Naive B cell (primary cell): ENCODE measurements around the gene METTL26. TPM values are rescaled to one million over a fixed set of nuclear protein-coding genes. Genes with fewer than 3 reads are reported as not detected.
A peak's percentile ranks its signal among the peaks of the same experiment; 100 is the strongest.

Experiments used
- ATAC-seq, 2 donors: fragments of 150-1000 bp; cut with Tn5 transposase; 2 replicates each; pipeline ENCODE4 v1.10.0; 2021; ENCODE audit warnings: low read depth in 2 of 2, mild to moderate bottlenecking in 2 of 2, moderate library complexity in 2 of 2
- DNase-seq: peaks from one replicate; pipeline ENCODE4 v3.0.0; 2022
- H3K27ac Mint-ChIP-seq, 6 donors: one replicate each; pipeline ENCODE4 v1.8.0; 2020 to 2022; ENCODE audit warnings: mild to moderate bottlenecking in 6 of 6, mixed read lengths in 6 of 6, moderate library complexity in 5 of 6, inconsistent platforms in 2 of 6
- H3K27me3 Mint-ChIP-seq, 3 donors: one replicate each; pipeline ENCODE4 v1.8.0; 2021 to 2022; ENCODE audit warnings: mixed read lengths in 3 of 3, mild to moderate bottlenecking in 1 of 3
- H3K36me3 Mint-ChIP-seq, 2 donors: one replicate each; pipeline ENCODE4 v1.8.0; 2020 to 2022; ENCODE audit warnings: mixed read lengths in 2 of 2, inconsistent platforms in 1 of 2, mild to moderate bottlenecking in 1 of 2
- H3K4me1 Mint-ChIP-seq, 3 donors: one replicate each; pipeline ENCODE4 v1.8.0; 2020 to 2022; ENCODE audit warnings: mixed read lengths in 3 of 3, inconsistent platforms in 1 of 3, mild to moderate bottlenecking in 1 of 3, moderate library complexity in 1 of 3
- H3K4me3 Mint-ChIP-seq, 8 donors: one replicate each; pipeline ENCODE4 v1.8.0; 2020 to 2022; ENCODE audit warnings: mild to moderate bottlenecking in 8 of 8, mixed read lengths in 8 of 8, moderate library complexity in 8 of 8, inconsistent platforms in 2 of 8
- H3K9me3 Mint-ChIP-seq, 7 donors: one replicate each; pipeline ENCODE4 v1.8.0; 2020 to 2022; ENCODE audit warnings: mixed read lengths in 7 of 7, mild to moderate bottlenecking in 5 of 7, inconsistent platforms in 2 of 7, moderate library complexity in 1 of 7
- polyA plus RNA-seq, 6 donors: library from polyadenylated mRNA; unstranded; fragments of 300-500 nt; fragmentation: Illumina TruSeq; gene quantifications; one replicate each; pipeline ENCODE4 v1.2.3, GENCODE V29; 2021; ENCODE audit warnings: low read depth in 6 of 6

METTL26 gene
- polyA plus RNA-seq, 6 donors from 2014 or later: 66.3 to 87.6 (median 84.9) TPM

DNA sequence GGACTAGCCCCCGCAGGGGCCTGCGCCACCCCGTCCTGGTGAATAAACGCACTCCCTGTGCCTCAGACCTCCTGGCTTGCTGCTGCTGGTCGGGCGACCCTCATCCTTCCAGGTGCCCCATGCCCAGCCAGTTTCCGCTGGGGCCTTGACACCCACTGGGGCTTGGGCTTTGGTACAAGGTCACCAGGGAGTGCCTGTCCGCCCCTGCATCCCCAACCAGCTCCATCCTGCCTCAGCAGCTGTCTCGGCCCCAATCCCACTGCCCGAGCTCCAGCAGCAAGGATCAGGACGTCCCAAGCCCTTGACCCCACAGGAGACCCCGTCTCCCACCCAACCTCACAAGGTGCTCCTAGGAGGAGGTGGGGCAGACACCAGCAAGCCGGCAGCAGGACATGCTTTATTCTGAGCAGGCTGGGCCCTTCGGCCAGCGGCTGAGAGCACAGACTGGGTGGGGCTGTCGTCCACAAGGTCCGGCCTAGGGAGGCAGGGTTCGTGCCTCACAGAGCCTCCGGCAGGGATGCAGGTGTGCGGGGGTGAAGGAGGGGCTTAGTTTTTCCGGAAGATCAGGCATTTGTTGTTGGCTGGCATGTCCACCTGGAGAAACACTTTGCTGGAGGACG, 1.9 kb downstream of the METTL26 start:
- Mint-ChIP-seq H3K36me3 (no peaks in the 10 kb centered on the region), H3K4me1 (peaks cover 0 to 28% (median 10%) of the 10 kb centered on the region in 3 donors), H3K9me3 (no peaks in the 10 kb centered on the region), H3K27me3 (no peaks in the 10 kb centered on the region), H3K4me3 (peak overlapping the region in 7 of 8 donors; percentile 34 to 92 (median 70)), H3K27ac (peak overlapping the region in 1 of 6 donors; percentile 93)
- ATAC-seq: no peak
- no peak for DNase-seq

DNA sequence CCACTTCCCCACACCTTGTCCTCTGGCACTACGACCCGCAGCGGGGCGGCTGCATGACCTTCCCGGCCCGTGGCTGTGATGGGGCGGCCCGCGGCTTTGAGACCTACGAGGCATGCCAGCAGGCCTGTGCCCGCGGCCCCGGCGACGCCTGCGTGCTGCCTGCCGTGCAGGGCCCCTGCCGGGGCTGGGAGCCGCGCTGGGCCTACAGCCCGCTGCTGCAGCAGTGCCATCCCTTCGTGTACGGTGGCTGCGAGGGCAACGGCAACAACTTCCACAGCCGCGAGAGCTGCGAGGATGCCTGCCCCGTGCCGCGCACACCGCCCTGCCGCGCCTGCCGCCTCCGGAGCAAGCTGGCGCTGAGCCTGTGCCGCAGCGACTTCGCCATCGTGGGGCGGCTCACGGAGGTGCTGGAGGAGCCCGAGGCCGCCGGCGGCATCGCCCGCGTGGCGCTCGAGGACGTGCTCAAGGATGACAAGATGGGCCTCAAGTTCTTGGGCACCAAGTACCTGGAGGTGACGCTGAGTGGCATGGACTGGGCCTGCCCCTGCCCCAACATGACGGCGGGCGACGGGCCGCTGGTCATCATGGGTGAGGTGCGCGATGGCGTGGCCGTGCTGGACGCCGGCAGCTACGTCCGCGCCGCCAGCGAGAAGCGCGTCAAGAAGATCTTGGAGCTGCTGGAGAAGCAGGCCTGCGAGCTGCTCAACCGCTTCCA, 2.6 kb downstream of the METTL26 start:
- peak overlapping the region in 1 of 8 donors; percentile 70 for H3K4me3 Mint-ChIP-seq
- peaks cover 0 to 23% (median 7%) of the 10 kb centered on the region in 3 donors for H3K4me1 Mint-ChIP-seq
- H3K9me3 Mint-ChIP-seq: no peaks in the 10 kb centered on the region
- ATAC-seq (no peak), DNase-seq (no peak)
- H3K27ac Mint-ChIP-seq: no peak overlapping the region
- no peaks in the 10 kb centered on the region for H3K27me3 Mint-ChIP-seq
- H3K36me3 Mint-ChIP-seq: no peaks in the 10 kb centered on the region

DNA sequence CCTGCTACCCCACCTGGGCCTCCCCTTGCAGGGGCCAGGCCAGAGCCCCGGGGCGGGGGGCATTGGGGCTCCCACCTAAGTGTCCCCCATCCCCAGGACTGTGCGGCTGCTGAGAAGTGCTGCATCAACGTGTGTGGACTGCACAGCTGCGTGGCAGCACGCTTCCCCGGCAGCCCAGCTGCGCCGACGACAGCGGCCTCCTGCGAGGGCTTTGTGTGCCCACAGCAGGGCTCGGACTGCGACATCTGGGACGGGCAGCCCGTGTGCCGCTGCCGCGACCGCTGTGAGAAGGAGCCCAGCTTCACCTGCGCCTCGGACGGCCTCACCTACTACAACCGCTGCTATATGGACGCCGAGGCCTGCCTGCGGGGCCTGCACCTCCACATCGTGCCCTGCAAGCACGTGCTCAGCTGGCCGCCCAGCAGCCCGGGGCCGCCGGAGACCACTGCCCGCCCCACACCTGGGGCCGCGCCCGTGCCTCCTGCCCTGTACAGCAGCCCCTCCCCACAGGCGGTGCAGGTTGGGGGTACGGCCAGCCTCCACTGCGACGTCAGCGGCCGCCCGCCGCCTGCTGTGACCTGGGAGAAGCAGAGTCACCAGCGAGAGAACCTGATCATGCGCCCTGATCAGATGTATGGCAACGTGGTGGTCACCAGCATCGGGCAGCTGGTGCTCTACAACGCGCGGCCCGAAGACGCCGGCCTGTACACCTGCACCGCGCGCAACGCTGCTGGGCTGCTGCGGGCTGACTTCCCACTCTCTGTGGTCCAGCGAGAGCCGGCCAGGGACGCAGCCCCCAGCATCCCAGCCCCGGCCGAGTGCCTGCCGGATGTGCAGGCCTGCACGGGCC, 3.4 kb downstream of the METTL26 start:
- Mint-ChIP-seq H3K4me3 (no peak overlapping the region), H3K9me3 (no peaks in the 10 kb centered on the region), H3K27ac (no peak overlapping the region), H3K4me1 (peaks cover 0 to 17% (median 7%) of the 10 kb centered on the region in 3 donors), H3K27me3 (no peaks in the 10 kb centered on the region), H3K36me3 (no peaks in the 10 kb centered on the region)
- ATAC-seq (no peak), DNase-seq (no peak)

DNA sequence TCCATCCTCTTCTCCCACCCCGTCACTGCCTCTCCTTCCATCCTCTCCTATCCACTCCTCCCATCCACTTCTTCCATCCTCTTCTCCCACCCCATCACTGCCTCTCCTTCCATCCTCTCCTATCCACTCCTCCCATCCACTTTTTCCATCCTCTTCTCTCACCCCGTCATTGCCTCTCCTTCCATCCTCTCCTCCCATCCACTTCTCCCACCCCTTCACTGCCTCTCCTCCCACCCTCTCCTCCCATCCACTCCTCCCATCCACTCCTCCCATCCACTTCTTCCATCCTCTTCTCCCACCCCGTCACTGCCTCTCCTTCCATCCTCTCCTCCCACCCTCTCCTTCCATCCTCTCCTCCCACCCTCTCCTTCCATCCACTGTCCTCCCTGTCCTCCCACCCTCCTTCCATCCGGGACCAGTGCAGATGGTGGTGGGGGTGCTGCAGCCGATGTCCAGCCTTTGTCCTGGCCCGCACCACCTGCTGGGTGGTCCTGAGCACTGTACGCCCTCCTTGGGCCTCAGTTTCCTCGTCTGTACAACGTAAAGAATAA, 4.2 kb downstream of the METTL26 start:
- no peak for ATAC-seq
- no peak overlapping the region for H3K27ac Mint-ChIP-seq
- H3K9me3 Mint-ChIP-seq: no peaks in the 10 kb centered on the region
- H3K27me3 Mint-ChIP-seq: no peaks in the 10 kb centered on the region
- no peak for DNase-seq
- peaks cover 0 to 13% (median 7%) of the 10 kb centered on the region in 3 donors for H3K4me1 Mint-ChIP-seq
- no peak overlapping the region for H3K4me3 Mint-ChIP-seq
- no peaks in the 10 kb centered on the region for H3K36me3 Mint-ChIP-seq

DNA sequence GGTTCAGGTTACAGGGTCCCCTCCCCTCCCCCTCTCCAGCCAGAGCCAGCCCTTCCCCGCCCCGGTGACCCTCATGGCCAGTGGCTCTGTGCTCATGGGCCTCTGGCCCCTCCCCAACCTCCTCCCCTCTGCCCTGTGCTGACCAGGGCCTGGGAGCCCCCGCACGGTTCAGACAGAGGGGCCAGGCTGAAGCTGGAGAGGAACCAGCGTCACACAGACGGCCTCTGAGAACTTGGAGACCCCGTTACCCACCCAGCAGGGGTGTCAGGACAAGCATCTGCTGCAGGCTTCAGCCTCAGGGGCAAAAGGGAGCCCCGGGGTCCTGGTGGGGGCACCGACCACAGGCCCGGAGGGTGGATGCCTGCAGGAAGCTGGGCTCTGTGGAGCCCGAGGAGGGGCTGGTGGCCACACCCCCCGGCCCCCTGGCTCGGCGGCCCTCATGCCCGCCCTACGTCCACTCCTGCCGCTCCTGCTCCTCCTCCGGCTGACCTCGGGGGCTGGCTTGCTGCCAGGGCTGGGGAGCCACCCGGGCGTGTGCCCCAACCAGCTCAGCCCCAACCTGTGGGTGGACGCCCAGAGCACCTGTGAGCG, 5.2 kb downstream of the METTL26 start, which contains the start of gene WFIKKN1:
TSS of gene WFIKKN1 (plus strand) at position 171 of the 591 bp plus-strand sequence. CDS start at position 440, 269 bp downstream.
- Mint-ChIP-seq H3K27ac (no peak within 1 kb of the TSS), H3K36me3 (no peaks in the 10 kb centered on the region), H3K27me3 (no peaks in the 10 kb centered on the region), H3K9me3 (no peaks in the 10 kb centered on the region), H3K4me3 (peak within 1 kb of the TSS in 1 of 8 donors; percentile 7), H3K4me1 (peaks cover 0 to 7% (median 3%) of the 10 kb centered on the region in 3 donors)
- ATAC-seq (no peak), DNase-seq (no peak)

DNA sequence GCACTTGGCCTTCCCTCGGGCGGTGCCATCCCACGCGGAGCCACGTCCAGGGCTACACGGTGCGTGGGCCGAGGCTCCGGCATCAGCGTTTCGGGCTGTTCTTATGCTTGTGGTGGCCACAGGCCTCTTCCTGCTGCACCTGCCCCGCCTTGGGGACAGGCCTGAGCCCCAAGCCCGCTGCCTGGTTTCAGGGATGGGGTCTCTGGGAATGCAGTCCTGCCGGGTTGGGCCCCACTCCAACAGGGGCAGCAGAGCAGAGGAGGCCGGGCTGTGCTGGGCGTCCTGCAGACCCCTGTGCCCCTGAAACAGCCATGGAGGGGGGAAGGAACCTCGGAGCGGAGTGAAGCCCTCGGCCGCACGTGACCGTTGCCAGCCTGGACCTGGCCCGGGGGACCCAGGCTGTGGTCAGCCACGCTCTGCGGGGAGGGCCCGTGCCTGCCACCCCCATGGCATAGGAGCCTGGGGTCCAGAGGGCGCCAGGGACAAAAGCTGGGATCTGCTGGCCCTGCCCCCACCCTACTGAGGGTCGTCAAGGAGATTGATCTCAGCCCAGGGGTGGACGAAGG, 5.8 kb downstream of the METTL26 start:
- Mint-ChIP-seq H3K4me3 (no peak overlapping the region), H3K27ac (no peak overlapping the region), H3K27me3 (no peaks in the 10 kb centered on the region), H3K4me1 (peaks cover 0 to 7% (median 3%) of the 10 kb centered on the region in 3 donors), H3K36me3 (no peaks in the 10 kb centered on the region), H3K9me3 (no peaks in the 10 kb centered on the region)
- ATAC-seq (no peak), DNase-seq (no peak)

DNA sequence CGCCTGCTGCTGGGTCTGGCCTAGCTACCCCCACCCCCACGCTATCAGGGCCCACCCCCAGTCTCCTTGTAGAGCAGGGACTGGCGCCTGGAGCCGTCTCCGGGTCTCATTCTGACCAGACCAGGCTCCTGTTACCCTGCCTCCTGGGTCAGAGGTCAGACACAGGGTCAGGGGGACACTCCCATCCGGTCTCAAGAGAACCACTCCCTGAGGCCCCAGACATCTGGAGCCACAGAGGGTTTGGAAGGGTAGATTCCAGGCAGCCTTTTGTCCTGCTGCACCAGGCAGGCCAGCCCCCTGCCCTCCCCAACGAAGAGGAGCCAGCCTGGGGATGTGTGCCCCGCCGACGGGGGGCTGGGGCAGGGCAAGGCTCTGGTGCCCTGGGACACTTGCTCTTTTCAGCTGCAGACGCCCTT, 6.3 kb downstream of the METTL26 start:
- no peaks in the 10 kb centered on the region for H3K27me3 Mint-ChIP-seq
- peaks cover 0 to 4% (median 1%) of the 10 kb centered on the region in 3 donors for H3K4me1 Mint-ChIP-seq
- H3K36me3 Mint-ChIP-seq: no peaks in the 10 kb centered on the region
- H3K4me3 Mint-ChIP-seq: peak overlapping the region in 1 of 8 donors; percentile 7
- DNase-seq (no peak), ATAC-seq (no peak)
- no peak overlapping the region for H3K27ac Mint-ChIP-seq
- no peaks in the 10 kb centered on the region for H3K9me3 Mint-ChIP-seq

DNA sequence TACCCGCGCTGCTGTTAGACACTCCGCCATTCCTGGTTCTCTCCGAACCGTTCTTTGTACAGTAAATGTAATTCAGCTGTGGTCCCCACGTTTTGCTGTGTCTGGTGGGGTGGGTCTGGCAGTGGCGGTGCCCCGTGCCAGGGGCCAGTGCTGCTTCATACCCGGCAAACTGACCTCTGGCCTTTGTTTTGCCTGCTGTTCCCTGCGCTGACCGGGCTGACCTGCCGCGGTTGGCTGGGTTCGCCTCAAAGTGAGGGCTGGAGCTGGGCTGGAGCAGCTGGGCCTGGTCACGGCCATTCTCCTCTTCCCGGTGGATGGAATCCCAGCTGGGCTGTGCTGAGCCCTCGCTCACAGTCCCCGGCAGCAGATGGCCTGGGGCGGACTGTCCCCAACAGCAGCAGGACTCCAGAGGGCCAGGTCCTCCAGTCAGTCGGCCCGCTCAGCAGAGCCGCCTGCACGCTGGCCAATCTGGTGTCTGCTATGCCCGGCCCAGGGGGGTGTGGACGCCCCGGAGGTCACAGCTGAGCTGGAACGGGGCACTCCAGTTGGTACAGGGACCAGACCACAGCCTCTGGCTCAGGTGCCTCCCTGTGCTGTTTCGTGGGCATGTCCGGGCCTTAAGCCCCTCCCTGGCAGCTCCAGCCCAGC, 6.8 kb downstream of the METTL26 start:
- H3K27ac Mint-ChIP-seq: peak overlapping the region in 1 of 6 donors; percentile 76

DNA sequence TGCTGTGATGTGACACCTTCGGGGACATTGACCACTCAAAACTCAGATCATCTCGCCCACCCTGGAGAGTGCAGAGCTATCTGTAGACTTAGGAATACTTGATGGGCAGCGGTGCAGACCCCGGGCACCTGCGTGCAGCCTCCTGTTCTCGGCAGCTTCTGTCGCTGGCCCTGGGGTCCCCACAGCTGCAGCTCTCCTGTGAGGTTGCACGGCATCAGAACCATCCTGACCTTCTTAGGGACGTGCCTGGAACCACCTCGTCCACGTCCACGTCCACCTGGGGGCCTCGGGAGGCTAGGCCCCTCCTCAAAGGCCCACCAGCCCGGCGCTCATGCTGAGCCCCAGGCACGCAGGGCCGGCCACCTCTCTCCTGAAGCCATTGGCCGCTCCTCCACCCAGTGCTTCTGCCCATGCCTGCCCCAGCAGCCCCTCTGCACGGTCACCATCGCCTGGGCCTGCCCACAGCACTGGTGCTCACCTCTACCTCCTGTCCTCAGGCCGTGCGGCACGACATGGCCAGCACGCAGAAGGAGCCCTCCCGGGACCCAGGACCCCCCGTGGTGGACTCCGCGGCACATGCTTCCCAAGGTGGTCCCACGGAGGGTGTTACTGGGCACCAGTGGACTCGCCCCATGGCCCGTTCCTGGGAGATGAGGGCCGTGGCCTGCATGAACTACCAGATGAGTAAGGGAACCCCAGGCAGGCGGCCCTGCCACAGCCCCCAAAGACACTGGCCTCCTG, 7.6 kb downstream of the METTL26 start:
- no peak for ATAC-seq
- Mint-ChIP-seq H3K4me1 (no peaks in the 10 kb centered on the region), H3K36me3 (no peaks in the 10 kb centered on the region), H3K27ac (peak overlapping the region in 1 of 6 donors; percentile 76), H3K9me3 (no peaks in the 10 kb centered on the region), H3K27me3 (no peaks in the 10 kb centered on the region), H3K4me3 (no peak overlapping the region)
- DNase-seq: no peak

More for the DNA sequence above, 6.8 kb downstream of the METTL26 start:
- no peaks in the 10 kb centered on the region for H3K27me3 Mint-ChIP-seq
- no peaks in the 10 kb centered on the region for H3K4me1 Mint-ChIP-seq
- ATAC-seq (no peak), DNase-seq (no peak)
- no peaks in the 10 kb centered on the region for H3K9me3 Mint-ChIP-seq
- H3K36me3 Mint-ChIP-seq: no peaks in the 10 kb centered on the region
- H3K4me3 Mint-ChIP-seq: peak overlapping the region in 2 of 8 donors; percentile 7 to 16

DNA sequence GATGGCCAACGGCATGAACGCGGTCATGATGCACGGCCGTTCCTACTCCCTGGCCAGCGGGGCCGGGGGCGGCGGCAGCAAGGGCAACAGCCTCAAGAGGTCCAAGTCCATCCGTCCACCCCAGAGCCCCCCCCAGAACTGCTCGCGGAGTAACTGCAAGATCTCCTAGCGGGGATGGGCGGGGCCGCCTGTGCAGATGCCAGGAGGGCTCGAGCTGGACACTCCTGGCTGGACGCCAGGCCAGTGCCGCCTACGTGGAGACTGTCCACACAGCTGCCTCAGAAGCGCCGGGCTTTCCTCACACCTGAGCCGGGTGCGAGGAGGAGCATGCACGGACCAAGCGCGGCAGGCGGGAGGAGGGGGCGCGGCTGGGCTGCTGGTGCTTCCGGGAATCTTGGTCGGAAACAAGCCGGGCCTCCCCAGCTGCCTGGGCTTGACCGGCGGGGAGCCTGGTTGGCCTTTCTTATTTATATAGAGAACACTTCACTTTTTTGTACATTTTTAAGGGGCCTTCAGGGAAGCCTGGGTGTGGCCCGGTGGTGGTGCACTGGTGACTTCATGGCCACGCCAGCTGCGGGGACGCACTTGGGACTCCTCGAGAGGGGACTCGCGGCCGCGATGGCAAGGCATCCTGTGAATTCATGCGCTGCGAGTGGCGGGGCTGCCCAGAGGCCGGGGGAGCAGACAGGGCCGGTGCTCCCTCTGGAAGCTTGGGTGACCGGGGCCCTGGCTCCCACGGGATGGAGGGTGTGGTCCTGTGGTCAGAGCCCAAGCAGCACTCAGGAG, 8.5 kb downstream of the METTL26 start:
- no peaks in the 10 kb centered on the region for H3K9me3 Mint-ChIP-seq
- H3K27me3 Mint-ChIP-seq: no peaks in the 10 kb centered on the region
- DNase-seq (no peak), ATAC-seq (no peak)
- no peak overlapping the region for H3K27ac Mint-ChIP-seq
- no peak overlapping the region for H3K4me3 Mint-ChIP-seq
- H3K4me1 Mint-ChIP-seq: no peaks in the 10 kb centered on the region
- H3K36me3 Mint-ChIP-seq: no peaks in the 10 kb centered on the region

DNA sequence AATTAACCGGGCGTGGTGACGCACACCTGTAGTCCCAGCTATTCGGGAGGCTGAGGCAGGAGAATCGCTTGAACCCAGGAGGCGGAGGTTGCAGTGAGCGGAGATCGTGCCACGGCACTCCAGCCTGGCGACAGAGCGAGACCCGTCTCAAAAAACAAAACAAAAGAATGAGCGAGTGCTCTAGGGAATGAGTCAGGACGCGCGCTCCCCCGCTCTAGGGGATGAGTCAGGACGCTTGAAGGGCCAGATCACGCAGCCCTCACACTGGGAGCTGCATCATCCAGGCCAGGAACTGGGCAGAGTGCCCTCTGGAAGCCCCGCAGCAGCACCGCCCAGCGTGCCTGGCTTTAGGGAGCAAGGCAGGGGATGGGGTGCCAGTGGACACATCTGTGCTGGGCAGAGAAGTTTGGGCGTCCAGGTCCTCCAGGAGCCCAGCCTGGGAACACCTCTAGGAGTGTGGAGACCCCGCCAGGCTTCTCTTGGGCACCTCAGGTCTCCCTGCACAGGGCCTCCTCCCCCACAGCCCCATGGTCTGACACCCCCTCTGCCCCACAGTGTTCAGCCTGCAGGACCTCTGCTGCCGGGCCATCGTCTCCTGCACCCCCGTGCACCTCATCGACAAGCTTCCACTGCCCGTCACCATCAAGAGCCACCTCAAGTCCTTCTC, 9.2 kb downstream of the METTL26 start:
- Mint-ChIP-seq H3K27ac (peak overlapping the region in 1 of 6 donors; percentile 59), H3K27me3 (no peaks in the 10 kb centered on the region), H3K4me3 (no peak overlapping the region), H3K4me1 (no peaks in the 10 kb centered on the region), H3K36me3 (no peaks in the 10 kb centered on the region), H3K9me3 (no peaks in the 10 kb centered on the region)
- DNase-seq (no peak), ATAC-seq (no peak)
